Astrocyte (in vitro differentiated cells and primary cell): ENCODE data around the gene TSC2. TPM values are rescaled to one million over a fixed set of nuclear protein-coding genes. Genes with fewer than 3 reads are reported as not detected.

Experiments used
- DNase-seq: peaks from one replicate; pipeline ENCODE4 v3.0.0-alpha.2; 2010; ENCODE audit warnings: low read depth
- FAIRE-seq: peaks from 2 replicates; lab custom pipeline; 2011; peaks lifted over from hg19 to GRCh38; lab: Jason Lieb, UNC
- H2AFZ ChIP-seq: 2 replicates; pipeline ENCODE4 v1.6.0; 2012; ENCODE audit warnings: low read depth, low read length, inconsistent platforms
- H3K27ac ChIP-seq: 2 replicates; pipeline ENCODE4 v1.5.1; 2011; ENCODE audit warnings: low read depth, low read length, inconsistent platforms
- H3K27me3 ChIP-seq: 2 replicates; pipeline ENCODE4 v1.6.0; 2011; ENCODE audit warnings: low read length, inconsistent platforms; ENCODE audit not compliant: insufficient read depth
- H3K36me3 ChIP-seq: 2 replicates; pipeline ENCODE4 v1.5.1; 2011; ENCODE audit warnings: low read length, inconsistent platforms; ENCODE audit not compliant: insufficient read depth
- H3K4me1 ChIP-seq: 2 replicates; pipeline ENCODE4 v1.5.1; 2011; ENCODE audit warnings: low read length, inconsistent platforms; ENCODE audit not compliant: insufficient read depth
- H3K4me2 ChIP-seq: 2 replicates; pipeline ENCODE4 v1.6.0; 2012; ENCODE audit warnings: low read length, inconsistent platforms
- H3K4me3 ChIP-seq: 2 replicates; pipeline ENCODE4 v1.5.1; 2011; ENCODE audit warnings: low read depth, mild to moderate bottlenecking, low read length, inconsistent platforms; ENCODE audit not compliant: insufficient read depth
- H3K79me2 ChIP-seq: 2 replicates; pipeline ENCODE4 v1.6.0; 2012; ENCODE audit warnings: mild to moderate bottlenecking, low read length, inconsistent platforms; ENCODE audit not compliant: insufficient read depth
- H3K9ac ChIP-seq: 2 replicates; pipeline ENCODE4 v1.6.0; 2012; ENCODE audit warnings: mild to moderate bottlenecking, low read length, inconsistent platforms
- H3K9me3 ChIP-seq: 2 replicates; pipeline ENCODE4 v1.5.1; 2012; ENCODE audit warnings: low read depth, mild to moderate bottlenecking, low read length, inconsistent platforms; ENCODE audit not compliant: insufficient read depth
- H4K20me1 ChIP-seq: 2 replicates; pipeline ENCODE4 v1.6.0; 2012; ENCODE audit warnings: low read length, inconsistent platforms; ENCODE audit not compliant: insufficient read depth
- H3K27ac Mint-ChIP-seq: one replicate; pipeline ENCODE4 v1.8.0; 2021; ENCODE audit warnings: mild to moderate bottlenecking, mixed read lengths; ENCODE audit not compliant: unreplicated experiment
- H3K27me3 Mint-ChIP-seq: one replicate; pipeline ENCODE4 v1.8.0; 2021; ENCODE audit warnings: low read depth, mixed read lengths; ENCODE audit not compliant: unreplicated experiment
- H3K36me3 Mint-ChIP-seq: one replicate; pipeline ENCODE4 v1.8.0; 2021; ENCODE audit warnings: low read depth, mixed read lengths; ENCODE audit not compliant: unreplicated experiment
- H3K4me1 Mint-ChIP-seq: one replicate; pipeline ENCODE4 v1.8.0; 2021; ENCODE audit warnings: low read depth, mixed read lengths; ENCODE audit not compliant: unreplicated experiment
- H3K4me3 Mint-ChIP-seq: one replicate; pipeline ENCODE4 v1.8.0; 2021; ENCODE audit warnings: mild to moderate bottlenecking, moderate library complexity, mixed read lengths; ENCODE audit not compliant: unreplicated experiment
- H3K9me3 Mint-ChIP-seq: one replicate; pipeline ENCODE4 v1.8.0; 2021; ENCODE audit warnings: mild to moderate bottlenecking, mixed read lengths; ENCODE audit not compliant: unreplicated experiment
- EZH2 ChIP-seq: IDR thresholded peaks from 2 replicates; pipeline ENCODE4 v1.6.1; 2012; ENCODE audit warnings: mild to moderate bottlenecking, low read length, inconsistent platforms; ENCODE audit not compliant: insufficient read depth
- total RNA-seq: library from RNA; stranded (reverse); gene quantifications from 2 replicates; pipeline ENCODE4 v1.2.1, GENCODE V29; 2021
- TF ChIP-seq, protein P1 (sequence below): IDR thresholded peaks from 2 replicates; pipeline ENCODE4 v1.5.1; 2011; ENCODE audit warnings: low read depth, mild to moderate bottlenecking, inconsistent platforms, low read length, moderate library complexity; ENCODE audit not compliant: insufficient read depth

The TSC2 gene
- total RNA-seq, 1 donor from 2014 or later = 89.5 TPM

DNA sequence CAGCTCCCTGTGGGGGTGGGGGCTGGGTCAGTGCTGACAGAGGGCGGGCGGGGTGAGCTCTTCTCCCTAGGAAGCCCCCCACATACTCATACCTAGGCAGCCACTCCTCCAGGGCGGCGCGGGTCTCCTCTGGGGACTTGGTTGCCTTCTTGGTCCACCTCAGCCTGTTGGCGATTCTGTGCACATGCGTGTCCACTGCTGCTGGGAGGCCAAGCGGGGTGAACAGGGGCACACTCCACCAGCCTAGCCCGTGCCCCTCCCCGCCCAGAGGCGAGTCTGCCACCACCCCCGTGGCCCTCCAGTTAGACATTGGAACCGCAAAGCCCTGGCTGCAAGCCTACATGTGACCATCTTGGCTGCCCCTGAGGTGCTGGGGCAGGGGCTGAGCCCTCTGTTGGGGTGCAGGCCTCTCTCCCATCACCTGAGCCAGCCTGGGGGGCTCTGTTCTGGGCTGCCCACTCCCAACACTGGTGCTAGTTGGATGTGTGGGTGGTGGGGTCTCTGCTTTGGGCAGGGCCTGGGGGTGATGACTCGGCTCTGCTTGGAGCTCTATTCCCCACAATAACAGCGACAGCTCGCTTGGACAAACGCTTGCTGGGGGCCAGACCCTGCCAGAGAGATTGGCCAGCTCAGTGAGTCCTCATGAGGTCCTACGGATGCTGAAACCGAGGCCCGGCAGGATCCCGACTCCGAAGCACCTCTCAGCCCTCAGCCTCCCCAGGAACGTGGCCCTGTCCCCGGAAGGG lies 7.6 kb upstream of the TSC2 start:
- no peaks in the 10 kb centered on the region for H3K36me3 ChIP-seq
- Mint-ChIP-seq H3K4me3 (no peak overlapping the region), H3K27ac (no peak overlapping the region), H3K9me3 (no peaks in the 10 kb centered on the region), H3K36me3 (no peaks in the 10 kb centered on the region), H3K27me3 (no peaks in the 10 kb centered on the region), H3K4me1 (peaks cover 2% of the 10 kb centered on the region)
- H4K20me1 ChIP-seq = peaks cover 3% of the 10 kb centered on the region
- TF ChIP-seq EZH2 = no peak
- TF ChIP-seq, protein P1, sequence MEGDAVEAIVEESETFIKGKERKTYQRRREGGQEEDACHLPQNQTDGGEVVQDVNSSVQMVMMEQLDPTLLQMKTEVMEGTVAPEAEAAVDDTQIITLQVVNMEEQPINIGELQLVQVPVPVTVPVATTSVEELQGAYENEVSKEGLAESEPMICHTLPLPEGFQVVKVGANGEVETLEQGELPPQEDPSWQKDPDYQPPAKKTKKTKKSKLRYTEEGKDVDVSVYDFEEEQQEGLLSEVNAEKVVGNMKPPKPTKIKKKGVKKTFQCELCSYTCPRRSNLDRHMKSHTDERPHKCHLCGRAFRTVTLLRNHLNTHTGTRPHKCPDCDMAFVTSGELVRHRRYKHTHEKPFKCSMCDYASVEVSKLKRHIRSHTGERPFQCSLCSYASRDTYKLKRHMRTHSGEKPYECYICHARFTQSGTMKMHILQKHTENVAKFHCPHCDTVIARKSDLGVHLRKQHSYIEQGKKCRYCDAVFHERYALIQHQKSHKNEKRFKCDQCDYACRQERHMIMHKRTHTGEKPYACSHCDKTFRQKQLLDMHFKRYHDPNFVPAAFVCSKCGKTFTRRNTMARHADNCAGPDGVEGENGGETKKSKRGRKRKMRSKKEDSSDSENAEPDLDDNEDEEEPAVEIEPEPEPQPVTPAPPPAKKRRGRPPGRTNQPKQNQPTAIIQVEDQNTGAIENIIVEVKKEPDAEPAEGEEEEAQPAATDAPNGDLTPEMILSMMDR = no peak
- peaks cover 55% of the 10 kb centered on the region for H3K4me1 ChIP-seq
- no peak for DNase-seq
- peak overlapping the region; percentile 34 for H3K4me2 ChIP-seq
- no peak overlapping the region for H2AFZ ChIP-seq
- H3K27me3 ChIP-seq = no peaks in the 10 kb centered on the region
- H3K9ac ChIP-seq = peak overlapping the region; percentile 56
- H3K4me3 ChIP-seq = no peak overlapping the region
- no peak for FAIRE-seq
- H3K27ac ChIP-seq = peak overlapping the region; percentile 47
- H3K79me2 ChIP-seq = peaks cover 25% of the 10 kb centered on the region
- H3K9me3 ChIP-seq = no peaks in the 10 kb centered on the region

- Histone ChIP-seq H3K4me3 (no peak overlapping the region), H3K36me3 (no peaks in the 10 kb centered on the region), H3K9ac (peak overlapping the region; percentile 14), H3K27ac (peak overlapping the region; percentile 47), H3K9me3 (no peaks in the 10 kb centered on the region), H2AFZ (no peak overlapping the region), H3K4me2 (peak overlapping the region; percentile 31), H3K4me1 (peaks cover 48% of the 10 kb centered on the region), H3K79me2 (peaks cover 20% of the 10 kb centered on the region), H4K20me1 (peaks cover 3% of the 10 kb centered on the region), H3K27me3 (no peaks in the 10 kb centered on the region)
- H3K9me3 Mint-ChIP-seq = no peaks in the 10 kb centered on the region
- FAIRE-seq (no peak), DNase-seq (peak; percentile 61)
- H3K27ac Mint-ChIP-seq = no peak overlapping the region
- no peaks in the 10 kb centered on the region for H3K36me3 Mint-ChIP-seq
- H3K4me3 Mint-ChIP-seq = no peak overlapping the region
- H3K4me1 Mint-ChIP-seq = peaks cover 2% of the 10 kb centered on the region
- no peak for TF ChIP-seq EZH2
- TF ChIP-seq, protein P1 = no peak
- no peaks in the 10 kb centered on the region for H3K27me3 Mint-ChIP-seq
These were observed 6.8 kb upstream of the TSC2 start for GRCh38 chr16:2040787-2041522.
